DND-41 (cell line): ENCODE measurements around the gene SOX5.

Source experiments
- EZH2 ChIP-seq: IDR thresholded peaks from 3 replicates; pipeline ENCODE4 v1.6.1; 2012; ENCODE audit warnings: borderline replicate concordance, low read depth, mild to moderate bottlenecking, moderate library complexity, low read length, inconsistent platforms; ENCODE audit not compliant: severe bottlenecking
- TF ChIP-seq, protein P1 (sequence below): IDR thresholded peaks from 2 replicates; pipeline ENCODE4 v1.5.1; 2012; ENCODE audit warnings: borderline replicate concordance, low read length, moderate library complexity, mild to moderate bottlenecking; ENCODE audit not compliant: poor library complexity, severe bottlenecking; ENCODE audit errors: extremely low read depth

GRCh38 chr12:23929906-23930305, 19.6 kb downstream of the SOX5 start:
- TF ChIP-seq, protein P1, sequence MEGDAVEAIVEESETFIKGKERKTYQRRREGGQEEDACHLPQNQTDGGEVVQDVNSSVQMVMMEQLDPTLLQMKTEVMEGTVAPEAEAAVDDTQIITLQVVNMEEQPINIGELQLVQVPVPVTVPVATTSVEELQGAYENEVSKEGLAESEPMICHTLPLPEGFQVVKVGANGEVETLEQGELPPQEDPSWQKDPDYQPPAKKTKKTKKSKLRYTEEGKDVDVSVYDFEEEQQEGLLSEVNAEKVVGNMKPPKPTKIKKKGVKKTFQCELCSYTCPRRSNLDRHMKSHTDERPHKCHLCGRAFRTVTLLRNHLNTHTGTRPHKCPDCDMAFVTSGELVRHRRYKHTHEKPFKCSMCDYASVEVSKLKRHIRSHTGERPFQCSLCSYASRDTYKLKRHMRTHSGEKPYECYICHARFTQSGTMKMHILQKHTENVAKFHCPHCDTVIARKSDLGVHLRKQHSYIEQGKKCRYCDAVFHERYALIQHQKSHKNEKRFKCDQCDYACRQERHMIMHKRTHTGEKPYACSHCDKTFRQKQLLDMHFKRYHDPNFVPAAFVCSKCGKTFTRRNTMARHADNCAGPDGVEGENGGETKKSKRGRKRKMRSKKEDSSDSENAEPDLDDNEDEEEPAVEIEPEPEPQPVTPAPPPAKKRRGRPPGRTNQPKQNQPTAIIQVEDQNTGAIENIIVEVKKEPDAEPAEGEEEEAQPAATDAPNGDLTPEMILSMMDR: no peak
- no peak for TF ChIP-seq EZH2
